ENCODE measurements around the gene MTCH1. TPM values are rescaled to one million over a fixed set of nuclear protein-coding genes. Genes with fewer than 3 reads are reported as not detected.

The MTCH1 gene
- polyA plus RNA-seq, 3 donors, result 127 to 203 (median 189) TPM

- 90 to 98% (median 92%) methylated on average over 6 of the region's 6 CpGs for WGBS, 3 donors
- H3K27ac ChIP-seq (ENCODE audit: low read depth, low read length), result no peak overlapping the region
Measured at GRCh38 chr6:36976931-36977330, 9.1 kb downstream of the MTCH1 start.

- no peak overlapping the region for H3K27ac ChIP-seq (ENCODE audit: low read depth, low read length)
Measured at GRCh38 chr6:36976509-36976908, 9.5 kb downstream of the MTCH1 start.

GRCh38 chr6:36976007-36976264 lies 10.1 kb downstream of the MTCH1 start:
- no peak overlapping the region for H3K27ac ChIP-seq (ENCODE audit: low read depth, low read length)
- 82 to 89% (median 83%) methylated on average over 4 of the region's 4 CpGs for WGBS, 3 donors

More at GRCh38 chr6:36976509-36976908, 9.5 kb downstream of the MTCH1 start:
- 88 to 93% (median 89%) methylated on average over 7 of the region's 7 CpGs for WGBS, 3 donors

- H3K27ac ChIP-seq (ENCODE audit: low read depth, low read length), result no peak overlapping the region
Measured at GRCh38 chr6:36975231-36976006, 10.6 kb downstream of the MTCH1 start.

GRCh38 chr6:36973647-36974046 lies 12.3 kb downstream of the MTCH1 start:
- WGBS, 3 donors, result 82 to 94% (median 94%) methylated on average over 4 of the region's 4 CpGs
- H3K27ac ChIP-seq (ENCODE audit: low read depth, low read length), result no peak overlapping the region

More at GRCh38 chr6:36975231-36976006, 10.6 kb downstream of the MTCH1 start:
- WGBS, 3 donors, result 76 to 87% (median 82%) methylated on average over 7 of the region's 7 CpGs

GRCh38 chr6:36973190-36973589 lies 12.8 kb downstream of the MTCH1 start:
- WGBS, 3 donors, result 88 to 93% (median 89%) methylated on average over 1 of the region's 1 CpG
- no peak overlapping the region for H3K27ac ChIP-seq (ENCODE audit: low read depth, low read length)

GRCh38 chr6:36971921-36972673 lies 13.9 kb downstream of the MTCH1 start:
- 74 to 88% (median 84%) methylated on average over 14 of the region's 14 CpGs for WGBS, 3 donors
- no peak overlapping the region for H3K27ac ChIP-seq (ENCODE audit: low read depth, low read length)

GRCh38 chr6:36970892-36971842 lies 14.8 kb downstream of the MTCH1 start:
- no peak overlapping the region for H3K27ac ChIP-seq (ENCODE audit: low read depth, low read length)
- WGBS, 3 donors, result 88 to 91% (median 90%) methylated on average over 17 of the region's 17 CpGs

- H3K27ac ChIP-seq (ENCODE audit: low read depth, low read length), result no peak overlapping the region
- 87 to 91% (median 91%) methylated on average over 17 of the region's 17 CpGs for WGBS, 3 donors
Measured at GRCh38 chr6:36969988-36970891, 15.8 kb downstream of the MTCH1 start.

GRCh38 chr6:36969240-36969691 lies 16.7 kb downstream of the MTCH1 start:
- no peak overlapping the region for H3K27ac ChIP-seq (ENCODE audit: low read depth, low read length)
- 68 to 85% (median 80%) methylated on average over 14 of the region's 14 CpGs for WGBS, 3 donors

- WGBS, 3 donors, result 83 to 85% (median 84%) methylated on average over 16 of the region's 16 CpGs
- H3K27ac ChIP-seq (ENCODE audit: low read depth, low read length), result no peak overlapping the region
Measured at GRCh38 chr6:36968266-36968977, 17.6 kb downstream of the MTCH1 start.

GRCh38 chr6:36967757-36968156 lies 18.2 kb downstream of the MTCH1 start:
- WGBS, 3 donors, result 80 to 96% (median 88%) methylated on average over 4 of the region's 4 CpGs
- H3K27ac ChIP-seq (ENCODE audit: low read depth, low read length), result no peak overlapping the region

GRCh38 chr6:36967301-36967700 lies 18.7 kb downstream of the MTCH1 start:
- 79 to 81% (median 79%) methylated on average over 3 of the region's 3 CpGs for WGBS, 3 donors
- no peak overlapping the region for H3K27ac ChIP-seq (ENCODE audit: low read depth, low read length)

GRCh38 chr6:36964908-36965307 lies 21.1 kb downstream of the MTCH1 start:
- no peak overlapping the region for H3K27ac ChIP-seq (ENCODE audit: low read depth, low read length)
- WGBS, 3 donors, result 63 to 87% (median 73%) methylated on average over 4 of the region's 4 CpGs

GRCh38 chr6:36964349-36964748 lies 21.6 kb downstream of the MTCH1 start:
- no peak overlapping the region for H3K27ac ChIP-seq (ENCODE audit: low read depth, low read length)

GRCh38 chr6:36963451-36964290 lies 22.3 kb downstream of the MTCH1 start:
- WGBS, 3 donors, result 54 to 59% (median 58%) methylated on average over 11 of the region's 11 CpGs
- no peak overlapping the region for H3K27ac ChIP-seq (ENCODE audit: low read depth, low read length)

More at GRCh38 chr6:36964349-36964748, 21.6 kb downstream of the MTCH1 start:
- WGBS, 3 donors, result 80 to 85% (median 83%) methylated on average over 6 of the region's 6 CpGs

All from adipose tissue (tissue), 3 donors.